Choroid plexus epithelial cell (primary cell): Measurements from ENCODE around the gene TSKU.

ENCODE experiments used
- DNase-seq: peaks from one replicate; pipeline ENCODE4 v3.0.0-alpha.2; 2010; ENCODE audit warnings: low read depth
- H3K4me3 ChIP-seq: 2 replicates; pipeline ENCODE4 v1.5.1; 2011; ENCODE audit warnings: low read depth, mild to moderate bottlenecking, control low read depth, low read length, moderate library complexity
- CTCF ChIP-seq: conservative IDR thresholded peaks from 2 replicates; pipeline ENCODE4 v1.5.1; 2011; ENCODE audit warnings: low read depth, mild to moderate bottlenecking, control low read depth, inconsistent platforms, low read length, moderate library complexity

The TSKU gene

DNA sequence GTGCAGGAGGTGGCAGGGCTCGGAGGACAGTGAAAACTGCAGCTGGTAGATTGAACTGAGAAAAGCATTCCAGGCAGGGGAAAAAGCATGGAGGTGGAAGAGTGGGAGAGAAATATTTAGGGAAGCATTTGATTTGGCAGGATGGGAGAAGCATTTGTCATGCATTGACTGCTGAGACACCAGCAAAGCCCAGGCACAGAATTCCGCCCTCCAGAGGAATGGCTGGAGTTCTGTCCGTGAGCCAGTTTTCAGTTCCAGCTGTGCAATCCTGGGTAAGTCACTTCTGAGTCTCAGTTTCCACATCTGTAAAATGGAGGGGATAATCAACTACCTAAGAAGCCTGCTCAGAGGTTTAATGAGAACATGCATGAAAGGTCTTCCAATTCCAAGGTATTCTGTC, 4.3 kb upstream of the TSKU start:
- no peak for TF ChIP-seq CTCF
- no peak overlapping the region for H3K4me3 ChIP-seq
- no peak for DNase-seq

- TF ChIP-seq CTCF = no peak
- no peak for DNase-seq
- no peak overlapping the region for H3K4me3 ChIP-seq
Measured at GRCh38 chr11:76781046-76781801, 1.9 kb upstream of the TSKU start.

- H3K4me3 ChIP-seq = peak overlapping the region; percentile 96
- TF ChIP-seq CTCF = no peak
- DNase-seq = no peak
Measured at GRCh38 chr11:76781807-76782530, 1.2 kb upstream of the TSKU start.

DNA sequence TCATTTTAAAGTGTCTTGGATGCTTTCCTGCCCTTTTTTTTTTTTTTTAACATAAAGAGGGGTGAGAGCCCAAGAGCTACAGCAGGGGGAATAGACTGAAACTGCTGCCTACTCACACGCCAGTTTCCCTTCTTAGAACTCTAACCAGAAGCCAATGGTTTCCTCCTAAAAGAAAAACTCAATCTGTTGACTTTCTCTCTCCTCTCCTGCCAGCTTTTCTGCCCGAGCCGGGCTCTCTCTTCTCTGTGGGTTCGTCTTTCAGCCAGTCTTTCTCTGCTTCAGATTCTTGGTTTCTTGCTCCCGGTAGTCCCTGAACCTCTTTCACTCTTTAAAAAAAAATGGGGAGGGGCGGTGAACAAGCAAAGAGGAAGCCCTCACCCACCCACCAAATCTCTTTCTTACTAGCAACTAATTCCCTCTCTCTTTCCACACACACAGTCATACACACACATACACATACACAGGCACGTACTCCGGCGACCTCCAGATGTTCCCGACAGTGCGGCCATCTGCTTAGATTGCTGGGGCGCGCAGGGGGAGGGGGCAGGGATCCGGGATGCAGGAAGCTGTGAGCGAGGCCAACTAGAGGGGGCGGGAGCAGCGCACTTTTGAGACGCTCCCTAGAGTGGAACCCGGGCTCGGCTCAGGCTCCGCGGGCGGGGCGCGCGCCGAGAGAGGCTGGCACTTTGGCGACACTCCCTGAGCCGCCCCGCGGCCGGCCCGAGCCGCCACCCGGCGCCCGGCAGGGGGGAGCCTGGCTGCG, 444 bp upstream of the TSKU start:
- peak overlapping the region; percentile 96 for H3K4me3 ChIP-seq
- no peak for TF ChIP-seq CTCF
- DNase-seq = peak; percentile 99

DNA sequence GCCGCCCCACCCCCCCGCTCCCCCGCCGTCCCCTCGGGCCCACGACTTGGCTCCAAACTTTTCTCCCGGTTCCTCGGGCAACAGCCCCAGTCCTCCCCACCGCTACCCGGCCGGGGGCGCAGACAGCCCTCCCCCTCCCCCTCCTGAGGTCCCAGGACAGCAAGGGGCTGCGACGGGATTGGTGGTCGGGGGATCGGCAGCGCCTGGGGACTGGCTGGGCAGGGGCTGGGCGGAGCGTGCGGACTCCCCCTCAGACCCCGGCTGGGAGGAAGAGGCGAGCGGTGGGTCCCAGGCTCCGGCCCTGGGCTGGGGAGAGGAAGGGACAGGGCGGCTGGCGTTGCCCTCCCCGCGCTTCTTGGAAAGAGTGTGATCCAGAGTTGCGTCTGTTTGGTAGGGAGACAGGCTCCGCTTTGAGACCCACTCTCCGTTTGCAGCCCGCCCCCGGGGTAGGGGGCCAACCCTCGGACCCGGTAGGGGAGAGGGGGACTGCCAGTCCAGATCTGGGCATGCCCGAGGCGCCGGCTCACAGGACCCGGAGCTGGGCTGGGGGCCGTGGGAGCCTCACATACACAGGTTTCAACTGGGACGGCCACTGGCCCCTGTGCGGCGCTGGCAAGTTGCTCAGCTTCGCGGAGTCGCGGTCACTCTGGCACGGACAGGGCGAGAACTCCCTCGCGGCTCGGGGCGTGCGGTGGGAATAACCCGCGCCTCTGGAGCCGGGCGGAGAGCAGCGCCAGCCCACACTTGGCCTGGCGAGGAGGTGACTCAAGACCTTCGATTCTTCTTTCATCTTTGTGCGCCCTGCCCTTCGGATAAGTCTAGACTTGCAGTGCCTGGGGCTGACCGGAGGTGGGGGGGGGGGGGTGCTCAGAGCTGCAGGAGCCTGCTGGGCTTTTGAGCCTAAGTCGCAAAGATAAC, 999 bp downstream of the TSKU start:
- H3K4me3 ChIP-seq = peak overlapping the region; percentile 96
- TF ChIP-seq CTCF = no peak
- DNase-seq = peak; percentile 81

GRCh38 chr11:76785513-76785912, 2.4 kb downstream of the TSKU start:
- H3K4me3 ChIP-seq = peak overlapping the region; percentile 96
- DNase-seq = peak; percentile 52
- no peak for TF ChIP-seq CTCF
